ENCODE data around the gene CENPE. TPM values are rescaled to one million over a fixed set of nuclear protein-coding genes. Genes with fewer than 3 reads are reported as not detected.

Gene CENPE
- total RNA-seq, 1 experiment from 2014 or later, result 30.3 TPM

- Mint-ChIP-seq H3K36me3 (ENCODE audit: insufficient read depth, unreplicated experiment) (no peaks in the 10 kb centered on the region), H3K9me3 (ENCODE audit: unreplicated experiment) (no peaks in the 10 kb centered on the region), H3K27me3 (ENCODE audit: insufficient read depth, unreplicated experiment) (no peaks in the 10 kb centered on the region), H3K4me1 (ENCODE audit: low read depth, unreplicated experiment) (peaks cover 6% of the 10 kb centered on the region), H3K27ac (ENCODE audit: unreplicated experiment) (no peak overlapping the region), H3K4me3 (ENCODE audit: unreplicated experiment) (no peak overlapping the region)
- Histone ChIP-seq H3K36me3 (ENCODE audit: control insufficient read depth, insufficient read depth, low read length) (no peaks in the 10 kb centered on the region), H3K4me3 (ENCODE audit: low read depth, low read length) (no peak overlapping the region), H3K4me1 (0 out of 2 replicates have a peak, but pooled peaks cover 5% of the 10 kb centered on the region), H3K9me3 (no peaks in the 10 kb centered on the region), H3K27me3 (replicated peaks; ENCODE audit: control insufficient read depth, insufficient read depth, low read length) (no peaks in the 10 kb centered on the region)
- POLR2A ChIA-PET, result no interaction called here
- intact Hi-C loops (cut with micrococcal nuclease; ENCODE audit: unreplicated experiment), result loop anchor here (2.0 to 10.0 kb wide), 4 partner anchors 155 to 547 kb away; no protein-coding TSS in a partner anchor
- DNase-seq, result peak; percentile 58 to 71
- CTCF ChIA-PET, result interaction anchor here (0.6 to 0.7 kb wide), 2 partner anchors 196 to 270 kb away, joined by 3 read pairs; no protein-coding TSS in a partner anchor
- no TSS peak for BruUV-seq (replicated peaks)
- TF ChIP-seq CTCF (IDR thresholded peaks at IDR 0.05; ENCODE audit: insufficient read depth in 1 of 2, low read depth in 1 of 2, low read length in 1 of 2, severe bottlenecking in 1 of 2, unreplicated experiment in 1 of 2), result peak; percentile 16 to 52
These were observed 9.5 kb upstream of the CENPE start for GRCh38 chr4:103207673-103208072.

DNA sequence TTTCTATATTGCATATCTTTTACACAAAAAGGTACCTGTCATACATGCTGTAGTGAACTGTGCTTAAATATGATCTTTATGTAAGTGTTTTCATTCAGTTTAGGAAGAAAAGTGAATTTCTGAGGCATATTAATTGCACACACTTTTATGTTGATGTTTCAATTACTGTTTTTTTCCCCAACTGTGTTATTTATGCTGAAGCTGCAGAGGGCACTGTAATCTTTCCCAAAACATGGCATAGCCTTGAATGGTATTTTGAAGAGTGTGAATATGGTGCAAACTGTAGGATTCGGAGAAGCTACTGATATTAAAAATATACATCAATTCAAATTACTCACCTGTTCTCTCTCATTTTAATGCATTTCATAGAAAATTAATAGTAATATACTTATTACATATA, 6.0 kb upstream of the CENPE start:
- peak; percentile 37 to 40 for TF ChIP-seq CTCF (IDR thresholded peaks at IDR 0.05; ENCODE audit: insufficient read depth in 1 of 2, low read depth in 1 of 2, low read length in 1 of 2, severe bottlenecking in 1 of 2, unreplicated experiment in 1 of 2)
- Histone ChIP-seq H3K4me3 (ENCODE audit: low read depth, low read length) (no peak overlapping the region), H3K9me3 (no peaks in the 10 kb centered on the region), H3K36me3 (ENCODE audit: control insufficient read depth, insufficient read depth, low read length) (no peaks in the 10 kb centered on the region), H3K4me1 (peaks cover 10% of the 10 kb centered on the region; the same call in 1 of the 2 replicates), H3K27me3 (replicated peaks; ENCODE audit: control insufficient read depth, insufficient read depth, low read length) (no peaks in the 10 kb centered on the region)
- POLR2A ChIA-PET, result no interaction called here
- BruUV-seq (replicated peaks), result no TSS peak
- peaks cover 23% of the 10 kb centered on the region for H3K4me1 Mint-ChIP-seq (ENCODE audit: low read depth, unreplicated experiment)
- no peaks in the 10 kb centered on the region for H3K27me3 Mint-ChIP-seq (ENCODE audit: insufficient read depth, unreplicated experiment)
- no peaks in the 10 kb centered on the region for H3K36me3 Mint-ChIP-seq (ENCODE audit: insufficient read depth, unreplicated experiment)
- CTCF ChIA-PET, result no interaction called here
- intact Hi-C loops (cut with micrococcal nuclease; ENCODE audit: unreplicated experiment), result loop anchor here (1.0 to 10.0 kb wide), 5 partner anchors 221 to 711 kb away; no protein-coding TSS in a partner anchor
- no peak for DNase-seq
- no peaks in the 10 kb centered on the region for H3K9me3 Mint-ChIP-seq (ENCODE audit: unreplicated experiment)
- H3K4me3 Mint-ChIP-seq (ENCODE audit: unreplicated experiment), result no peak overlapping the region
- H3K27ac Mint-ChIP-seq (ENCODE audit: unreplicated experiment), result no peak overlapping the region

- H3K4me1 ChIP-seq, result peaks cover 9% of the 10 kb centered on the region
- H3K36me3 Mint-ChIP-seq (ENCODE audit: insufficient read depth, unreplicated experiment), result peaks cover 10% of the 10 kb centered on the region
- BruUV-seq (replicated peaks), result no TSS peak
- H3K27me3 Mint-ChIP-seq (ENCODE audit: insufficient read depth, unreplicated experiment), result no peaks in the 10 kb centered on the region
- H3K27me3 ChIP-seq (replicated peaks; ENCODE audit: control insufficient read depth, insufficient read depth, low read length), result no peaks in the 10 kb centered on the region
- H3K36me3 ChIP-seq (ENCODE audit: control insufficient read depth, insufficient read depth, low read length), result no peaks in the 10 kb centered on the region
- intact Hi-C loops (cut with micrococcal nuclease; ENCODE audit: unreplicated experiment), result loop anchor here (2.0 to 10.0 kb wide), 4 partner anchors 223 to 733 kb away; no protein-coding TSS in a partner anchor
- ChIA-PET CTCF (no interaction called here), POLR2A (no interaction called here)
- H3K27ac Mint-ChIP-seq (ENCODE audit: unreplicated experiment), result no peak overlapping the region
- H3K9me3 Mint-ChIP-seq (ENCODE audit: unreplicated experiment), result no peaks in the 10 kb centered on the region
- no peak overlapping the region for H3K4me3 ChIP-seq (ENCODE audit: low read depth, low read length)
- TF ChIP-seq CTCF (IDR thresholded peaks at IDR 0.05; ENCODE audit: insufficient read depth in 1 of 2, low read depth in 1 of 2, low read length in 1 of 2, severe bottlenecking in 1 of 2, unreplicated experiment in 1 of 2), result no peak
- no peak for DNase-seq
- no peaks in the 10 kb centered on the region for H3K9me3 ChIP-seq
- H3K4me3 Mint-ChIP-seq (ENCODE audit: unreplicated experiment), result no peak overlapping the region
- H3K4me1 Mint-ChIP-seq (ENCODE audit: low read depth, unreplicated experiment), result peaks cover 24% of the 10 kb centered on the region
These were observed 3.6 kb upstream of the CENPE start for GRCh38 chr4:103201724-103202123.

Measured in Caco-2 (cell line).